Left ventricle myocardium superior (tissue), 1 donor: ENCODE data around the gene DAP. TPM values are rescaled to one million over a fixed set of nuclear protein-coding genes. Genes with fewer than 3 reads are reported as not detected.

Experiments
- ATAC-seq: fragments of 200-7000 bp; cut with Tn5 transposase; one replicate; pipeline ENCODE4 v1.9.1; 2020; ENCODE audit warnings: mild to moderate bottlenecking, moderate library complexity
- DNase-seq: peaks from one replicate; pipeline ENCODE4 v3.0.0-alpha.2; 2020
- intact Hi-C: fragments of 100-400 bp; cut with micrococcal nuclease; formaldehyde crosslinking; loops from one replicate; pipeline ENCODE4 v1.11.0; 2022
- total RNA-seq: library from RNA; stranded (reverse); fragmentation: NEBNext Ultra II Directional; extraction: Animal tissue kit (Norgen Biotek cat#: 25700); gene quantifications from one replicate; pipeline ENCODE4 v1.2.1, GENCODE V29; 2021
- donor health status: DM: no; HTN: yes; CAD: no; lungs with severe emphysema.

The DAP gene
- total RNA-seq, 1 donor from 2014 or later: 16.9 TPM

- intact Hi-C loops: no loop called here
- no peak for DNase-seq
- ATAC-seq: peak; percentile 41
These were observed 59.4 kb downstream of the DAP start for GRCh38 chr5:10701567-10702039.

- DNase-seq: no peak
- intact Hi-C loops: no loop called here
- ATAC-seq: no peak
These were observed 60.5 kb downstream of the DAP start for GRCh38 chr5:10700516-10700915.

- DNase-seq (no peak), ATAC-seq (no peak)
- intact Hi-C loops: loop anchor here (5.0 kb wide), 1 partner anchor 412 kb away; no protein-coding TSS in a partner anchor
These were observed 61.0 kb downstream of the DAP start for GRCh38 chr5:10699987-10700386.

- no peak for ATAC-seq
- intact Hi-C loops: loop anchor here (5.0 kb wide), 1 partner anchor 413 kb away; no protein-coding TSS in a partner anchor
- DNase-seq: no peak
These were observed 61.7 kb downstream of the DAP start for GRCh38 chr5:10699281-10699874.

GRCh38 chr5:10695759-10696543 lies 65.1 kb downstream of the DAP start:
- peak; percentile 28 for ATAC-seq

GRCh38 chr5:10695055-10695649 lies 65.9 kb downstream of the DAP start:
- intact Hi-C loops: loop anchor here (5.0 kb wide), 1 partner anchor 417 kb away; no protein-coding TSS in a partner anchor
- DNase-seq: peak; percentile 84
- peak; percentile 95 for ATAC-seq

More at GRCh38 chr5:10695759-10696543, 65.1 kb downstream of the DAP start:
- intact Hi-C loops: loop anchor here (5.0 kb wide), 1 partner anchor 416 kb away; no protein-coding TSS in a partner anchor
- DNase-seq: no peak

- no peak for DNase-seq
- intact Hi-C loops: no loop called here
- no peak for ATAC-seq
These were observed 68.9 kb downstream of the DAP start for GRCh38 chr5:10691826-10692785.

GRCh38 chr5:10690460-10691440 lies 70.3 kb downstream of the DAP start:
- no peak for DNase-seq
- intact Hi-C loops: no loop called here
- no peak for ATAC-seq

GRCh38 chr5:10689391-10690081 lies 71.5 kb downstream of the DAP start:
- DNase-seq (no peak), ATAC-seq (peak; percentile 35)
- intact Hi-C loops: no loop called here

GRCh38 chr5:10688651-10689171 lies 72.3 kb downstream of the DAP start:
- ATAC-seq (no peak), DNase-seq (no peak)
- intact Hi-C loops: no loop called here

GRCh38 chr5:10686890-10687289 lies 74.1 kb downstream of the DAP start:
- intact Hi-C loops: no loop called here
- DNase-seq: no peak
- ATAC-seq: no peak

GRCh38 chr5:10685115-10685521 lies 75.9 kb downstream of the DAP start:
- intact Hi-C loops: no loop called here
- DNase-seq (no peak), ATAC-seq (no peak)

GRCh38 chr5:10684303-10685086 lies 76.5 kb downstream of the DAP start:
- ATAC-seq (no peak), DNase-seq (no peak)
- intact Hi-C loops: no loop called here

- ATAC-seq (no peak), DNase-seq (no peak)
- intact Hi-C loops: no loop called here
These were observed 78.1 kb downstream of the DAP start for GRCh38 chr5:10682801-10683525.
